CD14-positive monocyte (primary cell): ENCODE data around the gene CPNE8. TPM values are rescaled to one million over a fixed set of nuclear protein-coding genes. Genes with fewer than 3 reads are reported as not detected.

Source experiments
- DNase-seq, 3 donors: peaks; one replicate each; pipeline ENCODE4 v3.0.0-alpha.2; 2011 to 2022
- H2AFZ ChIP-seq: 2 replicates; pipeline ENCODE4 v1.6.0; 2012; ENCODE audit warnings: mild to moderate bottlenecking, low read depth, low read length, inconsistent platforms; ENCODE audit not compliant: insufficient read depth, poor library complexity, severe bottlenecking
- H3K27ac ChIP-seq, 2 donors: 1 replicate in 1 of 2; 2 replicates in 1 of 2; pipeline ENCODE4 v1.5.1; 2012 to 2013; ENCODE audit warnings: low read length in 2 of 2, control low read depth in 1 of 2, inconsistent platforms in 1 of 2, low read depth in 1 of 2, mild to moderate bottlenecking in 1 of 2
- H3K27me3 ChIP-seq, 2 donors: one replicate each; pipeline versions ENCODE4 v1.6.0 to v1.6.1; 2011 to 2013; ENCODE audit warnings: low read length in 2 of 2; ENCODE audit not compliant: control insufficient read depth in 2 of 2, insufficient read depth in 2 of 2
- H3K36me3 ChIP-seq, 2 donors: replicated peaks in 1 of 2; 1 replicate in 1 of 2; 2 replicates in 1 of 2; pipeline versions ENCODE4 v1.5.1 to v1.6.1; 2012 to 2013; ENCODE audit warnings: low read length in 2 of 2, control low read depth in 1 of 2, inconsistent platforms in 1 of 2, mild to moderate bottlenecking in 1 of 2; ENCODE audit not compliant: insufficient read depth in 2 of 2, control insufficient read depth in 1 of 2
- H3K4me1 ChIP-seq, 2 donors: 1 replicate in 1 of 2; 2 replicates in 1 of 2; pipeline versions ENCODE4 v1.5.1 to v1.6.1; 2012 to 2013; ENCODE audit warnings: low read length in 2 of 2, control low read depth in 1 of 2, inconsistent platforms in 1 of 2, mild to moderate bottlenecking in 1 of 2, moderate library complexity in 1 of 2; ENCODE audit not compliant: insufficient read depth in 2 of 2, control insufficient read depth in 1 of 2
- H3K4me2 ChIP-seq: replicated peaks from 2 replicates; pipeline ENCODE3; 2012; ENCODE audit warnings: low read length, moderate library complexity, mild to moderate bottlenecking; ENCODE audit not compliant: poor library complexity, severe bottlenecking; ENCODE audit errors: extremely low read depth
- H3K4me3 ChIP-seq, 3 experiments: fragments of 200-600 bp in 1 of 3; sonication (generic) in 1 of 3; replicated peaks in 1 of 3; 1 replicate in 2 of 3; 2 replicates in 1 of 3; pipeline ENCODE4 v1.5.1; 2011 to 2013; ENCODE audit warnings: low read length in 3 of 3, mild to moderate bottlenecking in 3 of 3, control low read depth in 2 of 3, low read depth in 2 of 3, inconsistent platforms in 1 of 3, moderate library complexity in 1 of 3
- H3K79me2 ChIP-seq: 2 replicates; pipeline ENCODE4 v1.6.0; 2012; ENCODE audit warnings: mild to moderate bottlenecking, control low read depth, inconsistent platforms, low read length, moderate library complexity; ENCODE audit not compliant: insufficient read depth
- H3K9ac ChIP-seq: 2 replicates; pipeline ENCODE4 v1.6.0; 2017; ENCODE audit warnings: low read length, mild to moderate bottlenecking; ENCODE audit not compliant: insufficient read depth, poor library complexity, severe bottlenecking
- H3K9me3 ChIP-seq, 2 donors: replicated peaks in 1 of 2; 1 replicate in 1 of 2; 2 replicates in 1 of 2; pipeline versions ENCODE4 v1.5.1 to v1.6.1; 2012 to 2013; ENCODE audit warnings: low read length in 2 of 2, control low read depth in 1 of 2; ENCODE audit not compliant: control insufficient read depth in 1 of 2, insufficient read depth in 1 of 2
- H4K20me1 ChIP-seq: 2 replicates; pipeline ENCODE4 v1.6.0; 2012; ENCODE audit warnings: mild to moderate bottlenecking, low read length, control low read depth, moderate library complexity; ENCODE audit not compliant: insufficient read depth
- H3K27ac Mint-ChIP-seq, 7 donors: one replicate each; pipeline ENCODE4 v1.8.0; 2020; ENCODE audit warnings: mild to moderate bottlenecking in 7 of 7, mixed read lengths in 7 of 7, moderate library complexity in 6 of 7, inconsistent platforms in 2 of 7
- H3K27me3 Mint-ChIP-seq, 3 donors: one replicate each; pipeline ENCODE4 v1.8.0; 2021 to 2022; ENCODE audit warnings: low read depth in 3 of 3, mild to moderate bottlenecking in 3 of 3, mixed read lengths in 3 of 3, moderate library complexity in 3 of 3, inconsistent platforms in 1 of 3
- H3K36me3 Mint-ChIP-seq, 2 donors: one replicate each; pipeline ENCODE4 v1.8.0; 2020; ENCODE audit warnings: mixed read lengths in 2 of 2, inconsistent platforms in 1 of 2, mild to moderate bottlenecking in 1 of 2
- H3K4me1 Mint-ChIP-seq: one replicate; pipeline ENCODE4 v1.8.0; 2020; ENCODE audit warnings: mild to moderate bottlenecking, mixed read lengths
- H3K4me3 Mint-ChIP-seq, 2 donors: one replicate each; pipeline ENCODE4 v1.8.0; 2020; ENCODE audit warnings: mild to moderate bottlenecking in 2 of 2, mixed read lengths in 2 of 2, moderate library complexity in 1 of 2
- H3K9me3 Mint-ChIP-seq, 7 donors: one replicate each; pipeline ENCODE4 v1.8.0; 2020 to 2022; ENCODE audit warnings: mixed read lengths in 7 of 7, mild to moderate bottlenecking in 6 of 7, moderate library complexity in 6 of 7, inconsistent platforms in 2 of 7
- CTCF ChIP-seq: fragments of 200-600 bp; IDR thresholded peaks from one replicate; pipeline ENCODE4 v1.8.0; 2022; ENCODE audit warnings: antibody characterized with exemption, mild to moderate bottlenecking
- WGBS: methylation state at CpG from one replicate; pipeline ENCODE4 v1.1.5; 2013; ENCODE audit warnings: missing lambda C conversion rate; ENCODE audit not compliant: insufficient coverage; 5-methylcytosine and 5-hydroxymethylcytosine counted together
- intact Hi-C, 2 donors: fragments of 100-400 bp; cut with micrococcal nuclease; formaldehyde crosslinking; loops; one replicate each; pipeline versions ENCODE4 v1.15.0 to v1.15.1; 2023
- polyA plus RNA-seq, 3 donors: library from polyadenylated mRNA; depleted of rRNA in 1 of 3; unstranded in 2 of 3; stranded (reverse) in 1 of 3; fragments of 300-500 nt in 2 of 3; fragments of >200 nt in 1 of 3; fragmentation: Illumina TruSeq in 2 of 3; gene quantifications; 1 replicate in 2 of 3; 2 replicates in 1 of 3; pipeline ENCODE4 v1.2.3, GENCODE V29; 2012 to 2021

CPNE8 gene
- polyA plus RNA-seq, 3 donors: 15.2 to 22.5 (median 19.0) TPM

- H3K27ac ChIP-seq: no peak overlapping the region
- no peaks in the 10 kb centered on the region for H3K27me3 Mint-ChIP-seq
These were observed 216.2 kb downstream of the CPNE8 start for GRCh38 chr12:38689195-38689594.

GRCh38 chr12:38682521-38682920 lies 222.9 kb downstream of the CPNE8 start:
- H3K79me2 ChIP-seq: no peaks in the 10 kb centered on the region
- intact Hi-C loops: no loop called here
- H3K27me3 ChIP-seq: no peaks in the 10 kb centered on the region
- H4K20me1 ChIP-seq: no peaks in the 10 kb centered on the region
- Mint-ChIP-seq H3K27ac (no peak overlapping the region), H3K4me1 (no peaks in the 10 kb centered on the region), H3K4me3 (no peak overlapping the region), H3K36me3 (peaks cover 36 to 47% of the 10 kb centered on the region in 2 donors), H3K9me3 (no peaks in the 10 kb centered on the region), H3K27me3 (no peaks in the 10 kb centered on the region)
- no peak overlapping the region for H3K4me3 ChIP-seq
- H3K4me2 ChIP-seq: no peak overlapping the region
- no peak overlapping the region for H2AFZ ChIP-seq
- DNase-seq: no peak
- no peak overlapping the region for H3K9ac ChIP-seq
- no peak for TF ChIP-seq CTCF
- H3K9me3 ChIP-seq: no peaks in the 10 kb centered on the region
- no peaks in the 10 kb centered on the region for H3K4me1 ChIP-seq
- WGBS: 100% methylated on average over 1 of the region's 2 CpGs
- peaks cover 20 to 46% of the 10 kb centered on the region in 2 donors for H3K36me3 ChIP-seq
- no peak overlapping the region for H3K27ac ChIP-seq

More at GRCh38 chr12:38689195-38689594, 216.2 kb downstream of the CPNE8 start:
- peaks cover 58 to 70% of the 10 kb centered on the region in 2 donors for H3K36me3 Mint-ChIP-seq
- no peak overlapping the region for H3K4me2 ChIP-seq
- H3K79me2 ChIP-seq: no peaks in the 10 kb centered on the region
- H2AFZ ChIP-seq: no peak overlapping the region
- H4K20me1 ChIP-seq: no peaks in the 10 kb centered on the region
- H3K36me3 ChIP-seq: peaks cover 40 to 88% of the 10 kb centered on the region in 2 donors
- no peaks in the 10 kb centered on the region for H3K4me1 ChIP-seq
- intact Hi-C loops: no loop called here
- DNase-seq: no peak
- peak overlapping the region in 2 of 7 donors; percentile 8 to 61 for H3K27ac Mint-ChIP-seq
- peaks cover under 1% of the 10 kb centered on the region for H3K4me1 Mint-ChIP-seq
- TF ChIP-seq CTCF: no peak
- H3K9ac ChIP-seq: no peak overlapping the region
- 100% methylated on average over 1 of the region's 1 CpG for WGBS
- no peak overlapping the region for H3K4me3 Mint-ChIP-seq
- no peaks in the 10 kb centered on the region for H3K9me3 Mint-ChIP-seq
- no peak overlapping the region for H3K4me3 ChIP-seq
- no peaks in the 10 kb centered on the region for H3K9me3 ChIP-seq
- no peaks in the 10 kb centered on the region for H3K27me3 ChIP-seq
